Panc1 (cell line): ENCODE measurements around the gene DUSP8. TPM values are rescaled to one million over a fixed set of nuclear protein-coding genes. Genes with fewer than 3 reads are reported as not detected.
"Not testable (repeated sequence)": the region's sequence is repeated elsewhere in the genome, so short reads cannot be mapped to it uniquely, and the experiment has no call there.

Experiments
- ATAC-seq: fragments of 200-7000 bp; cut with Tn5 transposase; 2 replicates; pipeline ENCODE4 v1.9.1; 2020; ENCODE audit warnings: mild to moderate bottlenecking, moderate library complexity
- BruUV-seq: library from RNA; stranded (reverse); fragments of 400-500 nt; replicated peaks from 2 replicates; lab custom pipeline; 2021; lab: Mats Ljungman, UMichigan
- CTCF ChIA-PET: fragments of 300-600 bp; sonication (Branson Sonifier 250); formaldehyde crosslinking; loops from one replicate; lab custom pipeline; 2022; ENCODE audit warnings: antibody characterized with exemption; lab: Charles Lee
- POLR2A ChIA-PET: fragments of 300-600 bp; sonication (Branson Sonifier 250); formaldehyde crosslinking; loops from one replicate; lab custom pipeline; 2022; ENCODE audit warnings: antibody characterized with exemption; lab: Charles Lee
- DNase-seq: peaks from one replicate; pipeline ENCODE4 v3.0.0-alpha.2; 2010; ENCODE audit warnings: low read depth, low spot score
- H3K27ac ChIP-seq: 2 replicates; pipeline ENCODE4 v1.5.1; 2011; ENCODE audit warnings: mild to moderate bottlenecking, low read length, inconsistent platforms
- H3K27me3 ChIP-seq: fragments of 200-500 bp; sonication (Bioruptor generic); 2 replicates; pipeline ENCODE4 v1.6.0; 2014; ENCODE audit warnings: low read length, inconsistent platforms; ENCODE audit not compliant: control insufficient read depth, insufficient read depth
- H3K36me3 ChIP-seq: fragments of 200-500 bp; sonication (Bioruptor generic); 2 replicates; pipeline ENCODE4 v1.5.1; 2014; ENCODE audit warnings: inconsistent platforms, mild to moderate bottlenecking, low read length, moderate library complexity; ENCODE audit not compliant: control insufficient read depth, insufficient read depth
- H3K4me1 ChIP-seq: 2 replicates; pipeline ENCODE4 v1.5.1; 2011; ENCODE audit warnings: inconsistent platforms, mild to moderate bottlenecking, low read length, moderate library complexity; ENCODE audit not compliant: control insufficient read depth, insufficient read depth
- H3K4me3 ChIP-seq, 2 experiments: 2 replicates each; pipeline ENCODE4 v1.5.1; 2011 to 2012; ENCODE audit warnings: low read depth in 2 of 2, low read length in 2 of 2, mild to moderate bottlenecking in 2 of 2, inconsistent platforms in 1 of 2, moderate library complexity in 1 of 2
- H3K9me3 ChIP-seq: fragments of 200-500 bp; sonication (Bioruptor generic); 2 replicates; pipeline ENCODE4 v1.5.1; 2014; ENCODE audit warnings: low read depth, mild to moderate bottlenecking, inconsistent platforms, low read length, moderate library complexity; ENCODE audit not compliant: control insufficient read depth, insufficient read depth
- CTCF ChIP-seq: fragments of 450-650 bp; IDR thresholded peaks from 2 replicates; pipeline ENCODE4 v1.5.1; 2017; ENCODE audit warnings: mild to moderate bottlenecking
- POLR2AphosphoS5 ChIP-seq: IDR thresholded peaks from 2 replicates; pipeline ENCODE4 v1.6.1; 2012; ENCODE audit warnings: mild to moderate bottlenecking, low read depth, low read length, moderate library complexity
- REST ChIP-seq, 2 experiments: IDR thresholded peaks; 2 replicates each; pipeline ENCODE4 v1.6.1; 2011 to 2012; ENCODE audit warnings: low read depth in 2 of 2, control low read depth in 1 of 2, low read length in 1 of 2, mild to moderate bottlenecking in 1 of 2, moderate library complexity in 1 of 2; ENCODE audit not compliant: insufficient read depth in 1 of 2
- SIN3A ChIP-seq: IDR thresholded peaks from 2 replicates; pipeline ENCODE4 v1.6.1; 2012; ENCODE audit warnings: low read depth, mild to moderate bottlenecking, low read length, moderate library complexity, borderline replicate concordance; ENCODE audit not compliant: insufficient read depth
- TCF7L2 ChIP-seq: IDR thresholded peaks from 2 replicates; pipeline ENCODE4 v1.6.1; 2011; ENCODE audit warnings: mild to moderate bottlenecking, low read depth, low read length, inconsistent platforms
- in situ Hi-C: cut with HindIII; loops from 2 replicates; pipeline ENCODE4 v1.10.0; 2016; ENCODE audit warnings: low sequenced_read_pairs, low pct_unique_long_range_greater_than_20kb
- intact Hi-C: fragments of 100-400 bp; cut with micrococcal nuclease; formaldehyde crosslinking; loops from one replicate; pipeline ENCODE4 v1.10.0; 2022; ENCODE audit not compliant: unreplicated experiment
- total RNA-seq: library from RNA; stranded (reverse); gene quantifications from one replicate; pipeline ENCODE4 v1.2.1, GENCODE V29; 2021; ENCODE audit not compliant: unreplicated experiment

DUSP8 gene
- total RNA-seq, 1 experiment from 2014 or later, result 5.5 TPM

DNA sequence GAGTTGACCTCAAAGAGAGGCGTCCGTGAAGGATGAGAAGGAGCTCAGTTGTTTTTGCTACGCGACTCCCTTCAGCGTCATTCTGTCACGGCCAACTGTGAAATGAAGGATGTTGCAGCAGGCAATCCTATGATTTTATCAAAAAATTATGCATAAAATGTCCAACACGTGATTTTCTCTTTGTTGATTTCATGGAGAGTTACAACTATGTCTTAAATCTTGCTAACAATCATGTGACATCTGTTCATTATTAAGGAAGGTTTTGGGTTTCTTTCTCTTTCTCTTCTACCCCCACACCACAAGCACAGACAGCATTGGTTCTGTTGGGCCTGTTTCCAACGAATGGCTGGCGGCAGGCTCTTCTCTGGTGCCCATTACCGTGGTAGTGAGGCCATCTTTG, 46.2 kb upstream of the DUSP8 start:
- no peak for ATAC-seq

DNA sequence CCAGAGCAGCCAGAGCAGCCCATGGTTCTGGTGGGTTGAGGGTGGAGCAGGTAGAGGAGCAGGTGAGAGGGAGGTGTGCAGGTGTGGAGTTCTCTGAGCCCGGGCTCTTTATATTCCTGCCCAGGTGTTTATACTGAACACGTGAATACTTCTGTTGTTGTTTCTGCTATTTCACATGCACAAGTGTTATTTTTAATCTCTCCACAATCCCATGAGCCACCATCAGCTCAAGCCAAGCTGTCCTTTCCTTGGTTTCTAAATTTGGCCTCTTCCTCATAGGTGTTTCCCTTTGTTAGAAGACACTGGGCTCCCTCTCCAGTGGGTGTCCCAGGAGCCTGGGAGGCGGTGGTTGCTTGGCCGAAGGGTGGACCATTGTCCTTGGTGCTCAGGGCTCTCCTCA, 36.3 kb upstream of the DUSP8 start, which contains the start of gene KRTAP5-3:
Gene KRTAP5-3, minus strand, starts transcription at position 101 of the 400 bp plus-strand sequence. Its CDS starts 78 bp downstream, at position 23.
- no peaks in the 10 kb centered on the region for H3K36me3 ChIP-seq
- no peaks in the 10 kb centered on the region for H3K9me3 ChIP-seq
- in situ Hi-C loops (no loop called here), intact Hi-C loops (no loop called here)
- no peak within 1 kb of the TSS for H3K27ac ChIP-seq
- no peak within 1 kb of the TSS for H3K4me3 ChIP-seq
- TF ChIP-seq REST (IDR thresholded peaks at IDR 0.05; ENCODE audit: insufficient read depth in 1 of 2, low read depth in 2 of 2, low read length in 1 of 2) (no peak), POLR2AphosphoS5 (no peak), SIN3A (no peak), TCF7L2 (no peak), CTCF (no peak)
- H3K27me3 ChIP-seq, result 0 out of 2 replicates have a peak, but pooled peaks cover 2% of the 10 kb centered on the region
- POLR2A ChIA-PET, result no interaction called here
- no TSS peak for BruUV-seq
- no peak for DNase-seq
- no peak for ATAC-seq
- CTCF ChIA-PET, result interaction anchor here (0.6 to 0.7 kb wide), 2 partner anchors 33 to 303 kb away, joined by 3 read pairs; no protein-coding TSS in a partner anchor
- no peaks in the 10 kb centered on the region for H3K4me1 ChIP-seq

More for the DNA sequence above, 46.2 kb upstream of the DUSP8 start:
- POLR2A ChIA-PET, result no interaction called here
- in situ Hi-C loops, result no loop called here
- Histone ChIP-seq H3K36me3 (no peaks in the 10 kb centered on the region), H3K9me3 (no peaks in the 10 kb centered on the region), H3K4me3 (no peak overlapping the region), H3K27me3 (peaks cover 11% of the 10 kb centered on the region), H3K27ac (no peak overlapping the region), H3K4me1 (no peaks in the 10 kb centered on the region)
- TF ChIP-seq TCF7L2, result no peak
- no peak for TF ChIP-seq POLR2AphosphoS5
- no peak for TF ChIP-seq REST (IDR thresholded peaks at IDR 0.05; ENCODE audit: insufficient read depth in 1 of 2, low read depth in 2 of 2, low read length in 1 of 2)
- no peak for TF ChIP-seq SIN3A
- TF ChIP-seq CTCF, result no peak
- no peak for DNase-seq
- no TSS peak for BruUV-seq
- intact Hi-C loops, result no loop called here
- CTCF ChIA-PET, result interaction anchor here (1.6 kb wide), 1 partner anchor 23 kb away, joined by 6 read pairs; no protein-coding TSS in a partner anchor

DNA sequence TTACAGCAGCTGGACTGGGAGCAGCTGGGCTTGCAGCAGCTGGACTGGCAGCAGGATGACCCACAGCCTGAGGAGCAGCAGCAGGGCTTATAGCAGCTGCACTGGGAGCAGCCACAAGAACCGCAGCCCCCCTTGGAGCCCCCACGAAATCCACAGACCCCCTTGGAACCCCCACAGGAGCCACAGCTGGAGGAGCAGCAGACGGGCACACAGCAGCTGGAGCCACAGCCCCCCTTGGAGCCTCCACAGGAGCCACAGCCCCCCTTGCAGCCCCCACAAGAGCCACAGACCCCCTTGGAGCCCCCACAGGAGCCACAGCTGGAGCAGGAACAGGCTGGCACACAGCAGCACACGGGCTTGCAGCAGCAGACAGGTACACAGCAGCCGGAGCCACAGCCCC, 35.8 kb upstream of the DUSP8 start:
- DNase-seq, BruUV-seq, POLR2A ChIA-PET, in situ Hi-C loops, ATAC-seq, H3K27ac ChIP-seq, H3K4me1 ChIP-seq, intact Hi-C loops, H3K4me3 ChIP-seq, H3K27me3 ChIP-seq, H3K9me3 ChIP-seq, H3K36me3 ChIP-seq: not testable (repeated sequence)
- CTCF ChIA-PET, result interaction anchor here (0.6 to 0.8 kb wide), 5 partner anchors 8 to 381 kb away, joined by 3 to 6 read pairs (median 3); no protein-coding TSS in a partner anchor
